SIG-M5 (cell line): ENCODE results near the gene SLC24A4.

Experiments used
- DNase-seq: peaks from one replicate; lab custom pipeline; 2025; lab: John Stamatoyannopoulos, UW

The SLC24A4 gene

GRCh38 chr14:92546347-92547053 is 223.5 kb downstream of the SLC24A4 start:
- no peak for DNase-seq

GRCh38 chr14:92549105-92549858 is 226.3 kb downstream of the SLC24A4 start:
- no peak for DNase-seq

DNA sequence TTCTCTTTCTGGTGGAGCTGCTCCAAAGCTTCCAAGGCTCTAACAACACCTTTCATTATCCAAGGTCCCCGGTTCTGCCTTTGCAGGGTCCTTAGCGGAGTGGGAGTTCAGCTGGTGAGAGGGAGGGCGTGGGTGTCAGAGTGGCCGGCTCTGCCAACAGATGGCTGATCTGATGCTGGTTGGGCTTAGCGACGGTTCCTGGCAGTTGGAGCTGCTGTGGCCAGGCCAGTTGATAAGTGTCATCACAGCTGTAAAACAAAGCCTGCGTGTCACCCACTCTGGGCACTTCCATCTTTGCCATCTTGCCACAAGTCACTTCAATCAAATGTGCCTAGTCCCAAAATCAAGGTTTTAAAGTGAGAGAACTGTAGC is 226.9 kb downstream of the SLC24A4 start:
- DNase-seq = no peak
